Right lobe of liver (tissue), 6 donors: ENCODE data around the gene ARL8B. TPM values are rescaled to one million over a fixed set of nuclear protein-coding genes. Genes with fewer than 3 reads are reported as not detected.

Experiments used
- ATAC-seq, 4 donors: fragments of 200-7000 bp; cut with Tn5 transposase; one replicate each; pipeline ENCODE4 v1.9.1; 2020; ENCODE audit warnings: mild to moderate bottlenecking in 4 of 4, moderate library complexity in 4 of 4
- DNase-seq, 3 donors: peaks; one replicate each; pipeline ENCODE4 v3.0.0-alpha.2; 2020
- H3K27ac ChIP-seq, 3 donors: fragments of 200-600 bp; one replicate each; pipeline ENCODE4 v1.8.0; 2022
- H3K27me3 ChIP-seq, 2 donors: fragments of 200-600 bp; one replicate each; pipeline ENCODE4 v1.8.0; 2022
- H3K36me3 ChIP-seq, 4 donors: fragments of 200-600 bp; sonication (generic) in 1 of 4; one replicate each; pipeline versions ENCODE4 v1.5.1 to v1.8.0; 2017 to 2022; ENCODE audit warnings: control low read depth in 1 of 4
- H3K4me1 ChIP-seq, 4 donors: fragments of 200-600 bp; sonication (generic) in 1 of 4; one replicate each; pipeline versions ENCODE4 v1.5.1 to v1.8.0; 2017 to 2022; ENCODE audit warnings: control low read depth in 1 of 4
- H3K4me3 ChIP-seq, 3 donors: fragments of 200-600 bp; one replicate each; pipeline ENCODE4 v1.8.0; 2022
- H3K9me3 ChIP-seq, 4 donors: fragments of 200-600 bp; sonication (generic) in 1 of 4; one replicate each; pipeline versions ENCODE4 v1.5.1 to v1.8.0; 2017 to 2022; ENCODE audit warnings: control low read depth in 1 of 4
- CTCF ChIP-seq, 4 donors: fragments of 200-600 bp in 3 of 4; fragments of 450-650 bp in 1 of 4; IDR thresholded peaks; one replicate each; pipeline versions ENCODE4 v1.5.1 to v1.8.0; 2016 to 2022; ENCODE audit warnings: antibody characterized with exemption in 4 of 4, mild to moderate bottlenecking in 2 of 4
- POLR2A ChIP-seq: fragments of 450-650 bp; IDR thresholded peaks from one replicate; pipeline ENCODE4 v1.6.1; 2017; ENCODE audit warnings: antibody characterized with exemption, mild to moderate bottlenecking
- WGBS: methylation state at CpG from one replicate; pipeline ENCODE4 v1.1.6; 2018; ENCODE audit warnings: low coverage, low lambda C conversion rate; ENCODE audit not compliant: insufficient coverage; ENCODE audit errors: missing lambda C conversion rate; 5-methylcytosine and 5-hydroxymethylcytosine counted together
- intact Hi-C, 2 donors: fragments of 100-400 bp; cut with DNase I; formaldehyde crosslinking; loops; one replicate each; pipeline versions ENCODE4 v1.11.2 to v1.14.1; 2022
- total RNA-seq, 6 experiments: library from RNA; depleted of rRNA in 2 of 6; stranded (reverse); fragments of >200 nt in 2 of 6; fragmentation: NEBNext Ultra II Directional in 3 of 6; extraction: Animal tissue kit (Norgen Biotek cat#: 25700) in 3 of 6; gene quantifications; one replicate each; pipeline versions ENCODE4 v1.1.0 to v1.2.4, GENCODE V29; 2016 to 2023
- donor health status: DM: no; HTN: yes; CAD: no.
- donor health status: DM: no; HTN: no; CAD: no.
- donor health status: DM: no; HTN: no; CAD: no.
- donor health status: DM: no; HTN: yes; CAD: no.
- donor health status: DM: no; HTN: yes; CAD: no.

The ARL8B gene
- total RNA-seq, 6 experiments from 2014 or later, result 20.0 to 33.1 (median 26.7) TPM

GRCh38 chr3:5153074-5153473 lies 31.0 kb downstream of the ARL8B start:
- no peaks in the 10 kb centered on the region for H3K9me3 ChIP-seq
- H3K4me3 ChIP-seq, result no peak overlapping the region
- no peak overlapping the region for H3K27ac ChIP-seq
- H3K36me3 ChIP-seq, result no peaks in the 10 kb centered on the region
- no peak for DNase-seq
- WGBS, result 89% methylated on average over 3 of the region's 4 CpGs
- no peaks in the 10 kb centered on the region for H3K27me3 ChIP-seq
- intact Hi-C loops, result no loop called here
- no peaks in the 10 kb centered on the region for H3K4me1 ChIP-seq
- TF ChIP-seq CTCF (IDR thresholded peaks at IDR 0.05), result no peak
- TF ChIP-seq POLR2A, result no peak
- no peak for ATAC-seq

GRCh38 chr3:5155241-5155640 lies 33.1 kb downstream of the ARL8B start:
- Histone ChIP-seq H3K9me3 (no peaks in the 10 kb centered on the region), H3K4me1 (no peaks in the 10 kb centered on the region), H3K4me3 (no peak overlapping the region), H3K36me3 (no peaks in the 10 kb centered on the region), H3K27ac (no peak overlapping the region), H3K27me3 (no peaks in the 10 kb centered on the region)
- DNase-seq (no peak), ATAC-seq (no peak)
- intact Hi-C loops, result no loop called here
- TF ChIP-seq CTCF (IDR thresholded peaks at IDR 0.05), result no peak

GRCh38 chr3:5160321-5160720 lies 38.2 kb downstream of the ARL8B start:
- Histone ChIP-seq H3K4me3 (no peak overlapping the region), H3K4me1 (peaks cover 0 to 5% (median 0%) of the 10 kb centered on the region in 4 donors), H3K27ac (no peak overlapping the region), H3K9me3 (no peaks in the 10 kb centered on the region), H3K27me3 (no peaks in the 10 kb centered on the region), H3K36me3 (no peaks in the 10 kb centered on the region)
- intact Hi-C loops, result no loop called here
- no peak for DNase-seq
- no peak for TF ChIP-seq POLR2A
- no peak for TF ChIP-seq CTCF (IDR thresholded peaks at IDR 0.05)
- no peak for ATAC-seq
- WGBS, result 76% methylated on average over 3 of the region's 3 CpGs

GRCh38 chr3:5160940-5161858 lies 39.1 kb downstream of the ARL8B start:
- no peak overlapping the region for H3K27ac ChIP-seq
- no peaks in the 10 kb centered on the region for H3K9me3 ChIP-seq
- whole genome bisulfite sequencing, result 70% methylated on average over 3 of the region's 4 CpGs
- H3K27me3 ChIP-seq, result no peaks in the 10 kb centered on the region
- ATAC-seq (peak in 1 of 4 donors; percentile 16), DNase-seq (no peak)
- H3K36me3 ChIP-seq, result no peaks in the 10 kb centered on the region
- intact Hi-C loops, result no loop called here
- no peak overlapping the region for H3K4me3 ChIP-seq
- H3K4me1 ChIP-seq, result peaks cover 0 to 5% (median 0%) of the 10 kb centered on the region in 4 donors
- TF ChIP-seq CTCF (IDR thresholded peaks at IDR 0.05) (no peak), POLR2A (no peak)
